ENCODE data around the gene SLC2A4RG. TPM values are rescaled to one million over a fixed set of nuclear protein-coding genes. Genes with fewer than 3 reads are reported as not detected.

The SLC2A4RG gene
- total RNA-seq, 1 experiment from 2014 or later = 121 TPM

GRCh38 chr20:63742381-63743024 is 2.9 kb downstream of the SLC2A4RG start:
- intact Hi-C loops (cut with micrococcal nuclease) = no loop called here
- Histone ChIP-seq H3K27me3 (ENCODE audit: insufficient read depth, low read length) (no peaks in the 10 kb centered on the region), H3K36me3 (ENCODE audit: control insufficient read depth in 1 of 2, insufficient read depth in 2 of 2, low read length in 2 of 2) (peaks cover 3 to 23% of the 10 kb centered on the region in 2 experiments; a peak in 2 of 4 replicates), H3K4me3 (replicated peaks in 1 of 2; ENCODE audit: low read depth in 1 of 2, low read length in 2 of 2) (no peak overlapping the region), H3K9ac (ENCODE audit: low read length) (no peak overlapping the region), H3K9me2 (ENCODE audit: insufficient read depth) (no peaks in the 10 kb centered on the region), H3K27ac (ENCODE audit: low read depth, low read length) (peak overlapping the region; percentile 96; the same call in 1 of the 2 replicates), H3K4me1 (ENCODE audit: control insufficient read depth in 1 of 2, insufficient read depth in 2 of 2, low read length in 2 of 2) (peaks cover 10 to 28% of the 10 kb centered on the region in 2 experiments; a peak in 3 of 4 replicates), H3K4me2 (ENCODE audit: low read length) (no peak overlapping the region), H4K20me1 (ENCODE audit: insufficient read depth) (no peaks in the 10 kb centered on the region), H3K79me2 (ENCODE audit: insufficient read depth, low read length) (peaks cover 18% of the 10 kb centered on the region), H2AFZ (ENCODE audit: low read depth, low read length, poor library complexity, severe bottlenecking) (no peak overlapping the region), H3K9me3 (ENCODE audit: control insufficient read depth in 1 of 2, insufficient read depth in 1 of 2, low read depth in 1 of 2, low read length in 2 of 2) (no peaks in the 10 kb centered on the region)
- ATAC-seq (no peak), DNase-seq (ENCODE audit: low read depth, low spot score) (no peak)
- POLR2A ChIA-PET = no interaction called here
- TF ChIP-seq JUND (IDR thresholded peaks at IDR 0.05) = no peak
- no peak for TF ChIP-seq FOSL1 (IDR thresholded peaks at IDR 0.05; ENCODE audit: low read depth)
- TF ChIP-seq SIN3A (IDR thresholded peaks at IDR 0.05; ENCODE audit: low read depth) = no peak
- no peak for TF ChIP-seq POLR2A (IDR thresholded peaks at IDR 0.05; ENCODE audit: borderline replicate concordance, extremely low read depth, insufficient read depth, insufficient read length)
- TF ChIP-seq CTCF (IDR thresholded peaks at IDR 0.05 in 2 of 3, conservative IDR thresholded peaks at IDR 0.05 in 1 of 3; ENCODE audit: borderline replicate concordance in 1 of 3, insufficient read depth in 1 of 3, low read depth in 2 of 3, low read length in 2 of 3) = no peak
- CTCF ChIA-PET = no interaction called here
- no TSS peak for BruUV-seq (replicated peaks)
- RAD21 ChIA-PET (ENCODE audit: low non-redundant PET in 1 of 2, low total read pairs in 2 of 2, uncharacterized antibody in 2 of 2, unreplicated experiment in 2 of 2) = no interaction called here

GRCh38 chr20:63743210-63743970 is 3.8 kb downstream of the SLC2A4RG start:
- peaks cover 18% of the 10 kb centered on the region for H3K79me2 ChIP-seq (ENCODE audit: insufficient read depth, low read length)
- no peak overlapping the region for H3K4me2 ChIP-seq (ENCODE audit: low read length)
- ChIA-PET POLR2A (no interaction called here), CTCF (no interaction called here), RAD21 (ENCODE audit: low non-redundant PET in 1 of 2, low total read pairs in 2 of 2, uncharacterized antibody in 2 of 2, unreplicated experiment in 2 of 2) (no interaction called here)
- H3K4me3 ChIP-seq (replicated peaks in 1 of 2; ENCODE audit: low read depth in 1 of 2, low read length in 2 of 2) = no peak overlapping the region
- peaks cover 3 to 23% of the 10 kb centered on the region in 2 experiments; a peak in 2 of 4 replicates for H3K36me3 ChIP-seq (ENCODE audit: control insufficient read depth in 1 of 2, insufficient read depth in 2 of 2, low read length in 2 of 2)
- no peaks in the 10 kb centered on the region for H3K27me3 ChIP-seq (ENCODE audit: insufficient read depth, low read length)
- H3K4me1 ChIP-seq (ENCODE audit: control insufficient read depth in 1 of 2, insufficient read depth in 2 of 2, low read length in 2 of 2) = peaks cover 10 to 23% of the 10 kb centered on the region in 2 experiments; a peak in 3 of 4 replicates
- no peak overlapping the region for H3K27ac ChIP-seq (ENCODE audit: low read depth, low read length)
- no peaks in the 10 kb centered on the region for H3K9me2 ChIP-seq (ENCODE audit: insufficient read depth)
- TSS peak; percentile 40 for BruUV-seq (replicated peaks)
- H2AFZ ChIP-seq (ENCODE audit: low read depth, low read length, poor library complexity, severe bottlenecking) = no peak overlapping the region
- no peak for DNase-seq (ENCODE audit: low read depth, low spot score)
- no peak overlapping the region for H3K9ac ChIP-seq (ENCODE audit: low read length)
- intact Hi-C loops (cut with micrococcal nuclease) = no loop called here
- no peak for TF ChIP-seq POLR2AphosphoS5 (IDR thresholded peaks at IDR 0.05; ENCODE audit: low read depth, low read length)
- TF ChIP-seq ZNF274 (IDR thresholded peaks at IDR 0.05; ENCODE audit: low read depth, low read length) = no peak
- no peak for TF ChIP-seq SP1 (IDR thresholded peaks at IDR 0.05; ENCODE audit: low read depth)
- TF ChIP-seq EGR1 (IDR thresholded peaks at IDR 0.05; ENCODE audit: low read depth) = no peak
- TF ChIP-seq TCF7L2 (IDR thresholded peaks at IDR 0.05; ENCODE audit: borderline replicate concordance, extremely low read depth, insufficient read depth, insufficient read length) = no peak
- no peak for TF ChIP-seq REST (IDR thresholded peaks at IDR 0.05; ENCODE audit: low read depth)
- H4K20me1 ChIP-seq (ENCODE audit: insufficient read depth) = no peaks in the 10 kb centered on the region
- no peaks in the 10 kb centered on the region for H3K9me3 ChIP-seq (ENCODE audit: control insufficient read depth in 1 of 2, insufficient read depth in 1 of 2, low read depth in 1 of 2, low read length in 2 of 2)
- ATAC-seq = no peak

Data from HCT116 (cell line).